GM12891 (cell line): ENCODE measurements around the gene SUGP1.

Experiments
- DNase-seq: peaks from one replicate; pipeline ENCODE4 v3.0.0; 2011; ENCODE audit warnings: low spot score; ENCODE audit not compliant: insufficient read length
- FAIRE-seq: peaks from 2 replicates; lab custom pipeline; 2011; peaks lifted over from hg19 to GRCh38; lab: Jason Lieb, UNC
- PAX5 ChIP-seq: IDR thresholded peaks from 2 replicates; pipeline ENCODE4 v1.6.1; 2011; ENCODE audit warnings: low read length, moderate library complexity, mild to moderate bottlenecking; ENCODE audit not compliant: insufficient read depth, severe bottlenecking
- POLR2A ChIP-seq: IDR thresholded peaks from 2 replicates; pipeline ENCODE4 v1.6.1; 2011; ENCODE audit warnings: low read depth, low read length, control low read depth
- POLR2AphosphoS5 ChIP-seq: IDR thresholded peaks from 2 replicates; pipeline ENCODE4 v1.6.1; 2011; ENCODE audit warnings: low read depth, low read length, control low read depth
- POU2F2 ChIP-seq: IDR thresholded peaks from 2 replicates; pipeline ENCODE4 v1.6.1; 2011; ENCODE audit warnings: low read depth, mild to moderate bottlenecking, control low read depth, low read length, moderate library complexity
- SPI1 ChIP-seq: IDR thresholded peaks from 2 replicates; pipeline ENCODE4 v1.6.1; 2011; ENCODE audit warnings: low read depth, low read length, control low read depth
- TAF1 ChIP-seq: IDR thresholded peaks from 2 replicates; pipeline ENCODE4 v1.6.1; 2011; ENCODE audit warnings: low read depth, low read length, control low read depth

SUGP1 gene

DNA sequence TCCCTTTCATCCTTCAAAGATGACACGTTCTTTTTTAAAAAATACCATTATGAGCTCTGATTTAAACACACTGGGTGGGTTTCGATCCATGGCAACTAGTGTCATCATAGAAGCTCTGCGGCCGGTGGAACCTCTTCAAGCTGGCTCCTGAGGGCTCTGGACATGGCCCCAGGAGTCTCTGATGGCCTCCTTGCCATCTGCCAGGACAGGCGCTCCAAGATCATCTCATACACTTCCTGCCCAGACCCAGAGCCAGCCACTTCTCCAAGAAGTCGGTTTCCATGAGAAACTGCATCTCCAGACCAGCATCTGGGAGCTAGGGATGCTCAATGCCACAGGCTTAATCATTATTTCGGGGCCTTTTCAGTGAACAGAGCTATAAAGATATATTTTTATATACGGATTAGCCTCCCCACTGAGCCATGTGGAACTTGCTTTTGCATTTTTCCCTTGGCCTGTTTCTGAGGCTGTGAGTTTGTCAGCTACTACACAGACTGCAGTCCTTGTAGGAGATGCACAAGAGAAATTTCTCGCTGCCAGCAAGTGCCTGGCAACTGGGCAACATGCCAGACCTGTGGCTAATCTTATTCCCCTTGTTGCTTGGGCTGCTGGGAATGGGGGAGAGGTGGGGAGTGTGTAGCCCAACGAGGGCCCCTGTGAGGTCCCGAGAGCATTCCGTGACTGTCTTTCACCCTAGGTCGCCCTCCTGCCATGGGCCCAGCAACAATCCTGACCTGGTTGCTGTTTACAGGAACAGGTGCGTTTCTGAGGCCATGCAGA lies 15.9 kb downstream of the SUGP1 start:
- DNase-seq (no peak), FAIRE-seq (no peak)
- no peak for TF ChIP-seq TAF1
- TF ChIP-seq POU2F2, result no peak
- TF ChIP-seq PAX5, result no peak
- no peak for TF ChIP-seq POLR2AphosphoS5
- TF ChIP-seq POLR2A, result no peak
- TF ChIP-seq SPI1, result no peak

GRCh38 chr19:19303411-19303810 lies 16.9 kb downstream of the SUGP1 start:
- FAIRE-seq (no peak), DNase-seq (no peak)
- TF ChIP-seq POLR2AphosphoS5, result no peak
- TF ChIP-seq TAF1, result no peak
- TF ChIP-seq SPI1, result no peak
- TF ChIP-seq POU2F2, result no peak
- TF ChIP-seq PAX5, result no peak
- TF ChIP-seq POLR2A, result no peak

DNA sequence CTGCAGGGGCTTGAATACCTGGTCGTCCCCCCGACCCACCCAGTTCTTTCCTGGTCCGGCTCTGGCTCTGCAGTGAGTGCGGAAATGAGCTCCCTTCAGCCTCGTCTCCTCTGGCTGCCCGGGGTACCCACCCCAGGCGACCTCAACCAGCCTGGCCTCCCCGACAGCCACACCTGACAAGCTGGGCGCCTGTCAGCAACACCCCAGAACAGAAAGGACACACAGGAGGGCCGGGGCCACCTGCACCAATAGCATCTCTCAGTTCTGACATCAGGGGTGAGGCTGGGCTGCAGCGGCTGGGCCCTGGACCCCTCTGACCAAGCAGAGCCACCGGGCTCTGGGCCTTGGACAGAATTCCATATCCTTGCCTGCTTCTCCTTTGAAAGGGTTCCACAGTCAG lies 19.7 kb downstream of the SUGP1 start:
- TF ChIP-seq POLR2AphosphoS5, result no peak
- TF ChIP-seq POLR2A, result no peak
- TF ChIP-seq TAF1, result no peak
- TF ChIP-seq PAX5, result no peak
- no peak for TF ChIP-seq SPI1
- no peak for TF ChIP-seq POU2F2
- DNase-seq (peak; percentile 11), FAIRE-seq (no peak)

DNA sequence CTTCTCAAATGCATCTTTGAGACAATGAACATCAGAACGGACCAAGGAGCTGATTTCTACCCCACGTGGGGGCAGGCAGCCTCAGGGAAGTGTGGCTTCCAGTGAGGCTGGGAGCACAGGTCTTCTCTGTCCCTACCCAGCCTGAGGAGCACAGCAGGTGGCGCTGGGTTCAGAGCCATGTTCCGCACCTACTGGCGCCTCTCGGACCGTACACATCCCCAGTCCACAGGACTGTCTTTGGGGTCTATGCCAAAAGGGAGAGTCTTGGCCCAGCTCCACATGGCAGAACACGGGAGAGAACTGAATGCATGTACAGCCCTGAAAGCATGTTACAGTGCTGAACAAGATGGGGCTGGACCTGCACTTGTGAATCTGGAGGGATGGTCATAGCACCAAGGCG lies 22.6 kb downstream of the SUGP1 start:
- FAIRE-seq (no peak), DNase-seq (peak; percentile 7)
- TF ChIP-seq TAF1 (no peak), POLR2A (no peak), SPI1 (no peak), POU2F2 (no peak), POLR2AphosphoS5 (no peak), PAX5 (no peak)

DNA sequence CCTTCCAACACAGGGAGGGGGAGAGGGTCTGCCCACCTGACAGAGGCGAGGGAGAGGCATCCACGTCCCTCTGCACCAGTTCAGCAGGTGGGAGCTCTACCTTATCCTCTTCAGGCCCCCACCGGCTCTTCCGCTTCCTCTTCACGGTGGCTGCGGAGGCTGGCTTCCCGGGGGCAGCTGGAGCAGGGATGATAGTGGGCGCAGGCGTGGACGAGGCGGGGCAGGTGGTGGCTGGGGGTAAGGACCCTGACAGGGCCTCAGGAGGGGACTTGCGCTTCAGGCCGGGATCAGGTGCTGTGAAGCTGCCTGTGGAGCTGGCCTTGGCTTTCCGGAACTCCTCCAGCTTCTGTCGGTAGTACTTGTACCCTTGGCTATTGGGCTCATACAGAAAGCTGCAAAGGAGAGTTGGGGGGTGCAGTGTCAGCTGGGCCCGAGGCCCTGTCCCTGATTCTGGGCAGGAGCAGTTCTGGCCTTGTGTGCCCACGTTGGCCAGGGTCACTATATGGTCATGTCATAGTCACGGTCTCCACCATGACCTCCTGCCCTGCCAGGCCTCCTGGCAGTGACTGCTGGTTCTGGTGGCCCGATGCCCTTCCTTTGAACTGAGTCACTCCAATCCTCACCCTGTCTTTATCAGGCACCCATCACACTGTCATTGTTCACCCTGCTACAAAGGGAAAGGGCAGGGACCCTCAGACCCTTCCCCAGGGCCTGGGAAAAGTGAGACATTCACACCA lies 23.2 kb downstream of the SUGP1 start:
- no peak for DNase-seq
- FAIRE-seq, result no peak
- TF ChIP-seq SPI1, result no peak
- TF ChIP-seq POLR2A, result no peak
- no peak for TF ChIP-seq PAX5
- no peak for TF ChIP-seq POLR2AphosphoS5
- TF ChIP-seq POU2F2, result no peak
- no peak for TF ChIP-seq TAF1

DNA sequence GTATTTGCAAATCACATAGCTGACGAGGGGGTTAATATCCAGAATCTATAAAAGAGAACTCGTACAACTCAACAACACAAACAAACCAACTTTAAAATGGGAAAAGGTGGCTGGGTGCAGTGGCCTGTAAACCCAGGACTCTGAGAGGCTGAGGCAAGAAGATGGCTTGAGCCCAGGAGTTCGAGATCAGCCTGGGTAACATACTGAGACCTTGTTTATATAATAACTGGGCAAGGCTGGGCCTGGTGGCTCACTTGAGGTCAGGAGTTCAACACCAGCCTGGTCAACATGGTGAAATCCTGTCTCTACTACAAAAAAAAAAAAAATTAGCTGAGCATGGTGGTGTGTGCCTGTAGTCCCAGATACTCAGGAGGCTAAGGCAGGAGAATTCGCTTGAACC lies 25.4 kb downstream of the SUGP1 start:
- FAIRE-seq (no peak), DNase-seq (no peak)
- no peak for TF ChIP-seq SPI1
- TF ChIP-seq POLR2AphosphoS5, result no peak
- TF ChIP-seq PAX5, result no peak
- no peak for TF ChIP-seq POLR2A
- TF ChIP-seq POU2F2, result no peak
- no peak for TF ChIP-seq TAF1

- no peak for DNase-seq
- TF ChIP-seq TAF1 (no peak), PAX5 (no peak), POU2F2 (no peak), POLR2AphosphoS5 (no peak), SPI1 (no peak), POLR2A (no peak)
- no peak for FAIRE-seq
Observed at GRCh38 chr19:19292607-19293006, 27.7 kb downstream of the SUGP1 start.

GRCh38 chr19:19285686-19286085 lies 34.6 kb downstream of the SUGP1 start:
- no peak for FAIRE-seq
- DNase-seq, result no peak
- no peak for TF ChIP-seq POLR2AphosphoS5
- no peak for TF ChIP-seq POLR2A
- TF ChIP-seq PAX5, result no peak
- no peak for TF ChIP-seq POU2F2
- no peak for TF ChIP-seq TAF1
- TF ChIP-seq SPI1, result no peak

GRCh38 chr19:19280561-19280960 lies 39.7 kb downstream of the SUGP1 start:
- TF ChIP-seq TAF1 (no peak), POLR2AphosphoS5 (no peak), PAX5 (no peak), SPI1 (no peak), POLR2A (no peak), POU2F2 (no peak)
- FAIRE-seq, result no peak
- no peak for DNase-seq

DNA sequence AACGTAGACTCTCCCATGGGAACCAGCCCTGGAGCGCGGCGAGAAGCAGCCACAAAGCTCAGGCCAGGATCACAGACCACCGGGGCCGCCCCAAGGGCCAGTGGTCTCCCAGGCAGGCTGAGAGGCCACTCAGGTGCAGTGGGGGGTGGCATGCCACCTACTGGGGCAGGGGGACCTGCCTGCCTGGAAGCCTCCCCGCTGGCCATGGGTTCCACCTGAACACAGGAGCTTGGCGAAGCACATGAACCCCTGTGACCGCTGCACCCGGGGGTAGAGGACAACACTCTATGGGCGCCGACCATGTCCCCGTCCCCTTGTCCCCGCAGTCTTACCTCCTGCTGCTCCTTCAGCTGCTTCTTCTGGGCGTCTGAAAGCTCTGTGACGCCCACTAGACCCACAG lies 40.5 kb downstream of the SUGP1 start:
- TF ChIP-seq TAF1, result no peak
- DNase-seq (no peak), FAIRE-seq (no peak)
